GM12878 (cell line): ENCODE data around the gene MAD1L1. TPM values are rescaled to one million over a fixed set of nuclear protein-coding genes. Genes with fewer than 3 reads are reported as not detected.

Experiments
- ATAC-seq: fragments of 200-7000 bp; cut with Tn5 transposase; 3 replicates; pipeline ENCODE4 v1.9.1; 2020; ENCODE audit warnings: mild to moderate bottlenecking, moderate library complexity
- BruUV-seq: library from RNA; stranded (reverse); fragments of 400-500 nt; replicated peaks from 2 replicates; lab custom pipeline; 2021; lab: Mats Ljungman, UMichigan
- CTCF ChIA-PET: fragments of 300-600 bp; sonication (Branson Sonifier 250); formaldehyde crosslinking; extraction: SDS; loops from one replicate; lab custom pipeline; 2021; ENCODE audit warnings: inconsistent platforms; lab: Yijun Ruan, JAX
- POLR2A ChIA-PET: fragments of 350-600 bp; formaldehyde crosslinking; extraction: SDS; loops from one replicate; lab custom pipeline; 2021; ENCODE audit warnings: inconsistent platforms; lab: Charles Lee
- RAD21 ChIA-PET: fragments of 300-600 bp; sonication (Branson Sonifier 250); formaldehyde crosslinking; loops from one replicate; lab custom pipeline; 2023; ENCODE audit warnings: antibody characterized with exemption; ENCODE audit not compliant: unreplicated experiment; lab: Charles Lee
- SMC1A ChIA-PET: fragments of 300-600 bp; sonication (Branson Sonifier 250); formaldehyde crosslinking; loops from one replicate; lab custom pipeline; 2023; ENCODE audit not compliant: unreplicated experiment, uncharacterized antibody; lab: Charles Lee
- DNase-seq: peaks from one replicate; pipeline ENCODE4 v3.0.0-alpha.2; 2011; ENCODE audit warnings: low read depth, low spot score
- FAIRE-seq: peaks from 3 replicates; lab custom pipeline; 2011; peaks lifted over from hg19 to GRCh38; lab: Jason Lieb, UNC
- H2AFZ ChIP-seq: 2 replicates; pipeline ENCODE4 v1.6.0; 2011; ENCODE audit warnings: low read depth, low read length, control low read depth; ENCODE audit not compliant: control insufficient read depth
- H3K27ac ChIP-seq: 2 replicates; pipeline ENCODE4 v1.5.1; 2011; ENCODE audit warnings: control low read depth; ENCODE audit not compliant: control insufficient read depth, insufficient read depth
- H3K27me3 ChIP-seq, 2 experiments: replicated peaks in 1 of 2; 2 replicates each; pipeline versions ENCODE4 v1.6.0 to v1.6.1; 2011; ENCODE audit warnings: low read length in 1 of 2; ENCODE audit not compliant: control insufficient read depth in 2 of 2, insufficient read depth in 2 of 2
- H3K36me3 ChIP-seq, 2 experiments: 2 replicates each; pipeline ENCODE4 v1.5.1; 2011; ENCODE audit warnings: low read length in 1 of 2; ENCODE audit not compliant: control insufficient read depth in 2 of 2, insufficient read depth in 2 of 2
- H3K4me1 ChIP-seq: 2 replicates; pipeline ENCODE4 v1.6.1; 2011; ENCODE audit warnings: mild to moderate bottlenecking, low read length, moderate library complexity, mixed read lengths; ENCODE audit not compliant: control insufficient read depth, insufficient read depth
- H3K4me2 ChIP-seq: 2 replicates; pipeline ENCODE4 v1.6.0; 2011; ENCODE audit warnings: control low read depth; ENCODE audit not compliant: control insufficient read depth, insufficient read depth
- H3K4me3 ChIP-seq: fragments of 200-600 bp; sonication (generic); 2 replicates; pipeline ENCODE4 v1.5.1; 2016
- H3K79me2 ChIP-seq: 2 replicates; pipeline ENCODE4 v1.6.0; 2011; ENCODE audit warnings: low read length; ENCODE audit not compliant: control insufficient read depth, insufficient read depth
- H3K9ac ChIP-seq: 2 replicates; pipeline ENCODE4 v1.8.0; 2011; ENCODE audit warnings: low read length, control low read depth, mixed read lengths; ENCODE audit not compliant: control insufficient read depth, insufficient read depth
- H3K9me3 ChIP-seq: replicated peaks from 3 replicates; pipeline ENCODE4 v1.5.1; 2011; ENCODE audit warnings: mild to moderate bottlenecking, low read length; ENCODE audit not compliant: control insufficient read depth, insufficient read depth
- H4K20me1 ChIP-seq: 2 replicates; pipeline ENCODE4 v1.6.0; 2011; ENCODE audit not compliant: control insufficient read depth, insufficient read depth
- ASH2L ChIP-seq: fragments of 300-600, 200-600 bp; sonication (generic); IDR thresholded peaks from 2 replicates; pipeline ENCODE4 v1.6.1; 2017; ENCODE audit warnings: low read depth, mild to moderate bottlenecking, borderline replicate concordance
- BMI1 ChIP-seq: fragments of 450-650 bp; IDR thresholded peaks from 2 replicates; pipeline ENCODE4 v1.6.1; 2016; ENCODE audit warnings: mild to moderate bottlenecking, moderate library complexity, borderline replicate concordance
- FOXM1 ChIP-seq: IDR thresholded peaks from 2 replicates; pipeline ENCODE4 v1.6.1; 2012; ENCODE audit warnings: low read depth, mild to moderate bottlenecking, inconsistent platforms, low read length, moderate library complexity
- HDAC2 ChIP-seq: fragments of 200-600 bp; sonication (generic); IDR thresholded peaks from 2 replicates; pipeline ENCODE4 v1.6.1; 2017
- PAX5 ChIP-seq: IDR thresholded peaks from 2 replicates; pipeline ENCODE4 v1.6.1; 2011; ENCODE audit warnings: low read depth, low read length, borderline replicate concordance
- RELA ChIP-seq: fragments of 450-650 bp; IDR thresholded peaks from 2 replicates; pipeline ENCODE4 v1.8.0; 2014; ENCODE audit warnings: borderline replicate concordance; ENCODE audit not compliant: partially characterized antibody
- SIN3A ChIP-seq: IDR thresholded peaks from 2 replicates; pipeline ENCODE4 v1.6.1; 2012; ENCODE audit warnings: low read depth, low read length, improper control_type of control experiment
- SP1 ChIP-seq: IDR thresholded peaks from one replicate; pipeline ENCODE4 v1.6.1; 2011; ENCODE audit warnings: low read depth, low read length
- SPI1 ChIP-seq: IDR thresholded peaks from 2 replicates; pipeline ENCODE4 v1.6.1; 2011; ENCODE audit warnings: low read depth, mild to moderate bottlenecking, low read length, moderate library complexity, borderline replicate concordance; ENCODE audit not compliant: insufficient read depth
- TAF1 ChIP-seq: IDR thresholded peaks from 2 replicates; pipeline ENCODE4 v1.6.1; 2011; ENCODE audit warnings: mild to moderate bottlenecking, low read depth, low read length, borderline replicate concordance
- WGBS: methylation state at CpG from one replicate; pipeline ENCODE4 v1.1.6; 2016; ENCODE audit warnings: low lambda C conversion rate; ENCODE audit not compliant: insufficient replicate concordance, insufficient coverage; ENCODE audit errors: missing lambda C conversion rate; 5-methylcytosine and 5-hydroxymethylcytosine counted together
- in situ Hi-C: fragments of 300-500 bp; cut with MboI; formaldehyde crosslinking; loops from 9 replicates; pipeline ENCODE4 v1.14.3; 2018; ENCODE audit warnings: mixed read lengths
- intact Hi-C: fragments of 100-400 bp; cut with micrococcal nuclease; formaldehyde crosslinking; loops from one replicate; pipeline ENCODE4 v1.14.2; 2022; ENCODE audit not compliant: unreplicated experiment
- polyA plus RNA-seq, 11 experiments: library from polyadenylated mRNA; depleted of rRNA in 4 of 11; unstranded in 6 of 11; stranded (reverse) in 5 of 11; fragments of >200 nt; fragmentation: Nextera tagmentation in 4 of 11; fragmentation: Illumina TruSeq in 1 of 11; extraction: Ambion mirVana in 4 of 11; extraction: Trizol in 1 of 11; gene quantifications; 1 replicate in 1 of 11; 2 replicates in 10 of 11; pipeline versions ENCODE4 v1.2.1 to v1.2.3, GENCODE V29; 2011 to 2016; ENCODE audit warnings: inconsistent platforms in 2 of 11, missing spikeins in 2 of 11, low read depth in 1 of 11
- total RNA-seq, 4 experiments: library from RNA; depleted of rRNA in 3 of 4; stranded (reverse); fragments of >200 nt in 3 of 4; fragmentation: Illumina TruSeq in 1 of 4; extraction: Trizol in 1 of 4; gene quantifications; 2 replicates each; pipeline versions ENCODE4 v1.2.1 to v1.2.3, GENCODE V29; 2013 to 2021
- TF ChIP-seq, protein P1 (sequence below): IDR thresholded peaks from 2 replicates; pipeline ENCODE4 v1.6.1; 2012; ENCODE audit warnings: improper control_type of control experiment, low read depth, low read length; ENCODE audit not compliant: insufficient replicate concordance
- TF ChIP-seq, protein P2 (sequence below): fragments of 450-650 bp; IDR thresholded peaks from 2 replicates; pipeline ENCODE4 v1.6.1; 2016; ENCODE audit warnings: mild to moderate bottlenecking
- TF ChIP-seq, protein P3 (sequence below): IDR thresholded peaks from 2 replicates; pipeline ENCODE4 v1.6.1; 2012; ENCODE audit warnings: low read depth, low read length, improper control_type of control experiment
- TF ChIP-seq, protein P4 (sequence below): IDR thresholded peaks from 2 replicates; pipeline ENCODE4 v1.6.1; 2011; ENCODE audit warnings: low read depth, low read length, improper control_type of control experiment, borderline replicate concordance
- TF ChIP-seq, protein P5 (sequence below): fragments of 150-350 bp; IDR thresholded peaks from 2 replicates; pipeline ENCODE4 v1.6.1; 2014; ENCODE audit warnings: mild to moderate bottlenecking, low read depth, low read length

Gene MAD1L1
- total and polyA plus RNA-seq, 10 of the 15 experiments (the other 5 are each of a cell fraction or from before 2014, with no cell fraction given): 2.2 to 76.8 (median 38.3) TPM

DNA sequence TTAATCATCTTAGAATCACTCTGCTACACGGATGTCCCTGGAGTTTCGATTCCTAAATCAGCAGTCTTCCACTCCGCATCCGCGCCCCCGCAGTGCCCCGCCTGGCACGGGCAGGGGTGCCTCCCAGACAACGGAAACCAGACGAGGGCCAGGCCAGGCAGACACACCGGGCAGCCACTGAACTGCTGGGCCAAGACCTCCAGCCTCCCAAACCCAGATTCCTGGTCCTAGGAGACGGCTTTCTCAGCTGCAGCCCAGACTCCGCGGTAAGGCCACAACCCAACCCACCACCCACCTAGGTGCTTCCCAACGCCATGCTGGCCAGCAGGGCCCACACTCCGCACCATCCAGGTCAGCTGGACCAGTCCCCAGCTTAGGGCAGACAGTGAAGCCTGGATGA is 33.2 kb downstream of the MAD1L1 start (continued):
- TF ChIP-seq TAF1 (no peak), SPI1 (no peak)

DNA sequence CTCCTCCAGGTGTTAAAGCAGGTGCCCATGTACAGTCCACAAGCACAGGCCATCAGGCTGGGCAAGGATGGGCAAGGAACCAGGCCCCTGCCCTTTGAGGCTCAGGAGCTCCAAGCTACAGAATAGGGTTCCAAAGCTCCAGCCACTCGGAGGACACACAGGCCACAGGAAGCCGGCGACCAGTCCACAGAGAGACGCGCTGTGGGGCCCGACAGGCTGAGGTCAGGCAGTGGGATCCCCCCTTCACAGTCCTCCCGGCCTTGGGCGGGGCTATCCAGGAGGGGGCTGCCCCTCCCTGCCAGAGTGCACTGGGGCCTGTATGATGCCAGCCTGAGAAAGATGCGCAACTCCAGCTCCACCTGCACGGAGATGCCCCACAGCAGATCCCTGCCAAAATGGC is 34.0 kb downstream of the MAD1L1 start:
- in situ Hi-C loops: no loop called here
- no peaks in the 10 kb centered on the region for H3K27me3 ChIP-seq
- no peak overlapping the region for H3K9ac ChIP-seq
- ATAC-seq (no peak), FAIRE-seq (no peak), DNase-seq (no peak)
- ChIA-PET SMC1A (no interaction called here), CTCF (no interaction called here), RAD21 (no interaction called here), POLR2A (no interaction called here)
- H3K9me3 ChIP-seq: peaks cover 4% of the 10 kb centered on the region; the same call in 1 of the 3 replicates
- intact Hi-C loops: no loop called here
- H3K4me3 ChIP-seq: no peak overlapping the region
- H3K79me2 ChIP-seq: no peaks in the 10 kb centered on the region
- no peak overlapping the region for H3K27ac ChIP-seq
- BruUV-seq: no TSS peak
- H3K4me1 ChIP-seq: peaks cover 3% of the 10 kb centered on the region
- H3K4me2 ChIP-seq: no peak overlapping the region
- H2AFZ ChIP-seq: no peak overlapping the region
- no peaks in the 10 kb centered on the region for H4K20me1 ChIP-seq
- WGBS: 91% methylated on average over 10 of the region's 10 CpGs
- H3K36me3 ChIP-seq: peaks cover 7 to 34% of the 10 kb centered on the region in 2 experiments; a peak in 3 of 4 replicates
- TF ChIP-seq RELA: no peak
- TF ChIP-seq, protein P1, sequence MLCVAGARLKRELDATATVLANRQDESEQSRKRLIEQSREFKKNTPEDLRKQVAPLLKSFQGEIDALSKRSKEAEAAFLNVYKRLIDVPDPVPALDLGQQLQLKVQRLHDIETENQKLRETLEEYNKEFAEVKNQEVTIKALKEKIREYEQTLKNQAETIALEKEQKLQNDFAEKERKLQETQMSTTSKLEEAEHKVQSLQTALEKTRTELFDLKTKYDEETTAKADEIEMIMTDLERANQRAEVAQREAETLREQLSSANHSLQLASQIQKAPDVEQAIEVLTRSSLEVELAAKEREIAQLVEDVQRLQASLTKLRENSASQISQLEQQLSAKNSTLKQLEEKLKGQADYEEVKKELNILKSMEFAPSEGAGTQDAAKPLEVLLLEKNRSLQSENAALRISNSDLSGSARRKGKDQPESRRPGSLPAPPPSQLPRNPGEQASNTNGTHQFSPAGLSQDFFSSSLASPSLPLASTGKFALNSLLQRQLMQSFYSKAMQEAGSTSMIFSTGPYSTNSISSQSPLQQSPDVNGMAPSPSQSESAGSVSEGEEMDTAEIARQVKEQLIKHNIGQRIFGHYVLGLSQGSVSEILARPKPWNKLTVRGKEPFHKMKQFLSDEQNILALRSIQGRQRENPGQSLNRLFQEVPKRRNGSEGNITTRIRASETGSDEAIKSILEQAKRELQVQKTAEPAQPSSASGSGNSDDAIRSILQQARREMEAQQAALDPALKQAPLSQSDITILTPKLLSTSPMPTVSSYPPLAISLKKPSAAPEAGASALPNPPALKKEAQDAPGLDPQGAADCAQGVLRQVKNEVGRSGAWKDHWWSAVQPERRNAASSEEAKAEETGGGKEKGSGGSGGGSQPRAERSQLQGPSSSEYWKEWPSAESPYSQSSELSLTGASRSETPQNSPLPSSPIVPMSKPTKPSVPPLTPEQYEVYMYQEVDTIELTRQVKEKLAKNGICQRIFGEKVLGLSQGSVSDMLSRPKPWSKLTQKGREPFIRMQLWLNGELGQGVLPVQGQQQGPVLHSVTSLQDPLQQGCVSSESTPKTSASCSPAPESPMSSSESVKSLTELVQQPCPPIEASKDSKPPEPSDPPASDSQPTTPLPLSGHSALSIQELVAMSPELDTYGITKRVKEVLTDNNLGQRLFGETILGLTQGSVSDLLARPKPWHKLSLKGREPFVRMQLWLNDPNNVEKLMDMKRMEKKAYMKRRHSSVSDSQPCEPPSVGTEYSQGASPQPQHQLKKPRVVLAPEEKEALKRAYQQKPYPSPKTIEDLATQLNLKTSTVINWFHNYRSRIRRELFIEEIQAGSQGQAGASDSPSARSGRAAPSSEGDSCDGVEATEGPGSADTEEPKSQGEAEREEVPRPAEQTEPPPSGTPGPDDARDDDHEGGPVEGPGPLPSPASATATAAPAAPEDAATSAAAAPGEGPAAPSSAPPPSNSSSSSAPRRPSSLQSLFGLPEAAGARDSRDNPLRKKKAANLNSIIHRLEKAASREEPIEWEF: no peak
- TF ChIP-seq FOXM1: no peak
- TF ChIP-seq, protein P2, sequence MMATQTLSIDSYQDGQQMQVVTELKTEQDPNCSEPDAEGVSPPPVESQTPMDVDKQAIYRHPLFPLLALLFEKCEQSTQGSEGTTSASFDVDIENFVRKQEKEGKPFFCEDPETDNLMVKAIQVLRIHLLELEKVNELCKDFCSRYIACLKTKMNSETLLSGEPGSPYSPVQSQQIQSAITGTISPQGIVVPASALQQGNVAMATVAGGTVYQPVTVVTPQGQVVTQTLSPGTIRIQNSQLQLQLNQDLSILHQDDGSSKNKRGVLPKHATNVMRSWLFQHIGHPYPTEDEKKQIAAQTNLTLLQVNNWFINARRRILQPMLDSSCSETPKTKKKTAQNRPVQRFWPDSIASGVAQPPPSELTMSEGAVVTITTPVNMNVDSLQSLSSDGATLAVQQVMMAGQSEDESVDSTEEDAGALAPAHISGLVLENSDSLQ: no peak
- TF ChIP-seq, protein P3, sequence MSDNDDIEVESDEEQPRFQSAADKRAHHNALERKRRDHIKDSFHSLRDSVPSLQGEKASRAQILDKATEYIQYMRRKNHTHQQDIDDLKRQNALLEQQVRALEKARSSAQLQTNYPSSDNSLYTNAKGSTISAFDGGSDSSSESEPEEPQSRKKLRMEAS: no peak
- TF ChIP-seq SIN3A: no peak
- TF ChIP-seq, protein P4, sequence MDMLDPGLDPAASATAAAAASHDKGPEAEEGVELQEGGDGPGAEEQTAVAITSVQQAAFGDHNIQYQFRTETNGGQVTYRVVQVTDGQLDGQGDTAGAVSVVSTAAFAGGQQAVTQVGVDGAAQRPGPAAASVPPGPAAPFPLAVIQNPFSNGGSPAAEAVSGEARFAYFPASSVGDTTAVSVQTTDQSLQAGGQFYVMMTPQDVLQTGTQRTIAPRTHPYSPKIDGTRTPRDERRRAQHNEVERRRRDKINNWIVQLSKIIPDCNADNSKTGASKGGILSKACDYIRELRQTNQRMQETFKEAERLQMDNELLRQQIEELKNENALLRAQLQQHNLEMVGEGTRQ: no peak
- no peak for TF ChIP-seq HDAC2
- TF ChIP-seq ASH2L: no peak
- TF ChIP-seq BMI1: no peak
- no peak for TF ChIP-seq SP1
- TF ChIP-seq, protein P5, sequence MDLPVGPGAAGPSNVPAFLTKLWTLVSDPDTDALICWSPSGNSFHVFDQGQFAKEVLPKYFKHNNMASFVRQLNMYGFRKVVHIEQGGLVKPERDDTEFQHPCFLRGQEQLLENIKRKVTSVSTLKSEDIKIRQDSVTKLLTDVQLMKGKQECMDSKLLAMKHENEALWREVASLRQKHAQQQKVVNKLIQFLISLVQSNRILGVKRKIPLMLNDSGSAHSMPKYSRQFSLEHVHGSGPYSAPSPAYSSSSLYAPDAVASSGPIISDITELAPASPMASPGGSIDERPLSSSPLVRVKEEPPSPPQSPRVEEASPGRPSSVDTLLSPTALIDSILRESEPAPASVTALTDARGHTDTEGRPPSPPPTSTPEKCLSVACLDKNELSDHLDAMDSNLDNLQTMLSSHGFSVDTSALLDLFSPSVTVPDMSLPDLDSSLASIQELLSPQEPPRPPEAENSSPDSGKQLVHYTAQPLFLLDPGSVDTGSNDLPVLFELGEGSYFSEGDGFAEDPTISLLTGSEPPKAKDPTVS: no peak
- no peak for TF ChIP-seq PAX5
